HepG2 (cell line): ENCODE measurements around the gene ZNF414.

ENCODE experiments used
- CBFB ChIP-seq: sonication (generic); formaldehyde crosslinking; IDR thresholded peaks from 2 replicates; pipeline ENCODE4 v1.4.0; 2020; ENCODE audit warnings: missing genetic modification reagents
- CBX2 ChIP-seq, 2 experiments: fragments of 200-600 bp in 1 of 2; sonication (generic); formaldehyde crosslinking in 1 of 2; IDR thresholded peaks; 2 replicates each; pipeline versions ENCODE4 v1.7.0 to v1.8.1; 2018 to 2022; ENCODE audit warnings: low read depth in 2 of 2, low read length in 1 of 2, mild to moderate bottlenecking in 1 of 2, missing genetic modification reagents in 1 of 2
- EZH2 ChIP-seq: conservative IDR thresholded peaks from 2 replicates; pipeline ENCODE4 v1.6.1; 2012; ENCODE audit warnings: mild to moderate bottlenecking, low read depth, low read length, moderate library complexity
- SKIL ChIP-seq: sonication (generic); formaldehyde crosslinking; IDR thresholded peaks from 2 replicates; pipeline ENCODE4 v1.8.0; 2022; ENCODE audit warnings: missing genetic modification reagents, mild to moderate bottlenecking, moderate library complexity, borderline replicate concordance
- TGIF2 ChIP-seq: IDR thresholded peaks from 2 replicates; pipeline ENCODE4 v1.6.1; 2016; ENCODE audit warnings: control low read depth, missing compliant biosample characterization
- ZBTB42 ChIP-seq: sonication (generic); formaldehyde crosslinking; IDR thresholded peaks from 2 replicates; pipeline ENCODE4 v1.5.0; 2020; ENCODE audit warnings: mild to moderate bottlenecking, missing genetic modification reagents
- ZNF256 ChIP-seq: sonication (generic); formaldehyde crosslinking; conservative IDR thresholded peaks from 2 replicates; pipeline ENCODE4 v1.4.0; 2020; ENCODE audit warnings: missing genetic modification reagents
- ZNF3 ChIP-seq: IDR thresholded peaks from 2 replicates; pipeline ENCODE4 v1.7.0; 2017; ENCODE audit warnings: inconsistent platforms
- ZNF343 ChIP-seq: sonication (generic); formaldehyde crosslinking; IDR thresholded peaks from 2 replicates; pipeline ENCODE4 v1.4.0; 2020; ENCODE audit warnings: mild to moderate bottlenecking, missing genetic modification reagents
- ZNF407 ChIP-seq: sonication (generic); formaldehyde crosslinking; IDR thresholded peaks from one replicate; pipeline ENCODE4 v1.5.1; 2020; ENCODE audit warnings: mild to moderate bottlenecking, missing genetic modification reagents; ENCODE audit errors: not compliant biosample characterization
- TF ChIP-seq, protein P1 (sequence below): sonication (generic); formaldehyde crosslinking; IDR thresholded peaks from 2 replicates; pipeline ENCODE4 v1.5.0; 2020; ENCODE audit warnings: mild to moderate bottlenecking, missing genetic modification reagents, moderate library complexity
- TF ChIP-seq, protein P2 (sequence below): sonication (generic); formaldehyde crosslinking; IDR thresholded peaks from 2 replicates; pipeline ENCODE4 v1.9.0; 2021; ENCODE audit warnings: missing genetic modification reagents, borderline replicate concordance

DNA sequence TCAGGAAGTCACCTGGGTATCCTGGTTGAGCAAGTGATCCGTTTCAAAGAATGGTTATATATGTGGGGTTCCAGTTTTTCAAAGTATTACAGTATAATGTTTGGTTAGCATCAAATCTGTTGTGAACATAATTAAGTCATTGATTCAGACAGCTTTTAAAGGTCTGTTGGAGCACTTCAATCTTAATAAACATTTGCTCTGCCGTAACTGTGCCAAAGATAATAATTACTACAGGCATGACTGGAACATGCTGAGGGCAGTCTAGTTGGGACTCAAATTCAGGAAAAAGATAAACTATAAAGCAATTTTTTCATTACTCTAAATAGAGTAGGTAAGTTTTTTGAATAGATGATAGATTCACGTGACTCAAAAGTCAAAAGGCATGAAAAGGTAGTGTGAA, 45.8 kb downstream of the ZNF414 start:
- TF ChIP-seq SKIL (CRISPR knock-in tag) (no peak), CBFB (CRISPR knock-in tag) (no peak), CBX2 (IDR thresholded peaks at IDR 0.05; ENCODE audit: low read depth, low read length) (no peak), CBX2 (CRISPR knock-in tag; IDR thresholded peaks at IDR 0.05; ENCODE audit: low read depth) (no peak), ZNF407 (CRISPR knock-in tag) (no peak), ZBTB42 (CRISPR knock-in tag) (no peak), ZNF3 (CRISPR knock-in tag) (no peak), TGIF2 (CRISPR knock-in tag) (no peak), EZH2 (no peak), ZNF343 (CRISPR knock-in tag) (no peak), ZNF256 (no peak)
- TF ChIP-seq, protein P1, sequence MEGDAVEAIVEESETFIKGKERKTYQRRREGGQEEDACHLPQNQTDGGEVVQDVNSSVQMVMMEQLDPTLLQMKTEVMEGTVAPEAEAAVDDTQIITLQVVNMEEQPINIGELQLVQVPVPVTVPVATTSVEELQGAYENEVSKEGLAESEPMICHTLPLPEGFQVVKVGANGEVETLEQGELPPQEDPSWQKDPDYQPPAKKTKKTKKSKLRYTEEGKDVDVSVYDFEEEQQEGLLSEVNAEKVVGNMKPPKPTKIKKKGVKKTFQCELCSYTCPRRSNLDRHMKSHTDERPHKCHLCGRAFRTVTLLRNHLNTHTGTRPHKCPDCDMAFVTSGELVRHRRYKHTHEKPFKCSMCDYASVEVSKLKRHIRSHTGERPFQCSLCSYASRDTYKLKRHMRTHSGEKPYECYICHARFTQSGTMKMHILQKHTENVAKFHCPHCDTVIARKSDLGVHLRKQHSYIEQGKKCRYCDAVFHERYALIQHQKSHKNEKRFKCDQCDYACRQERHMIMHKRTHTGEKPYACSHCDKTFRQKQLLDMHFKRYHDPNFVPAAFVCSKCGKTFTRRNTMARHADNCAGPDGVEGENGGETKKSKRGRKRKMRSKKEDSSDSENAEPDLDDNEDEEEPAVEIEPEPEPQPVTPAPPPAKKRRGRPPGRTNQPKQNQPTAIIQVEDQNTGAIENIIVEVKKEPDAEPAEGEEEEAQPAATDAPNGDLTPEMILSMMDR (CRISPR knock-in tag): no peak
- TF ChIP-seq, protein P2, sequence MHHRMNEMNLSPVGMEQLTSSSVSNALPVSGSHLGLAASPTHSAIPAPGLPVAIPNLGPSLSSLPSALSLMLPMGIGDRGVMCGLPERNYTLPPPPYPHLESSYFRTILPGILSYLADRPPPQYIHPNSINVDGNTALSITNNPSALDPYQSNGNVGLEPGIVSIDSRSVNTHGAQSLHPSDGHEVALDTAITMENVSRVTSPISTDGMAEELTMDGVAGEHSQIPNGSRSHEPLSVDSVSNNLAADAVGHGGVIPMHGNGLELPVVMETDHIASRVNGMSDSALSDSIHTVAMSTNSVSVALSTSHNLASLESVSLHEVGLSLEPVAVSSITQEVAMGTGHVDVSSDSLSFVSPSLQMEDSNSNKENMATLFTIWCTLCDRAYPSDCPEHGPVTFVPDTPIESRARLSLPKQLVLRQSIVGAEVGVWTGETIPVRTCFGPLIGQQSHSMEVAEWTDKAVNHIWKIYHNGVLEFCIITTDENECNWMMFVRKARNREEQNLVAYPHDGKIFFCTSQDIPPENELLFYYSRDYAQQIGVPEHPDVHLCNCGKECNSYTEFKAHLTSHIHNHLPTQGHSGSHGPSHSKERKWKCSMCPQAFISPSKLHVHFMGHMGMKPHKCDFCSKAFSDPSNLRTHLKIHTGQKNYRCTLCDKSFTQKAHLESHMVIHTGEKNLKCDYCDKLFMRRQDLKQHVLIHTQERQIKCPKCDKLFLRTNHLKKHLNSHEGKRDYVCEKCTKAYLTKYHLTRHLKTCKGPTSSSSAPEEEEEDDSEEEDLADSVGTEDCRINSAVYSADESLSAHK (CRISPR knock-in tag): no peak
